DMS153 treated with DMSO at 0.1 percent for 48 hours (cell line): ENCODE results near the gene UBAP1L.
"Not testable (repeated sequence)": the region's sequence is repeated elsewhere in the genome, so short reads cannot be mapped to it uniquely, and the experiment has no call there.

Source experiments
- DNase-seq: peaks from one replicate; lab custom pipeline; 2025; ENCODE audit not compliant: unreplicated experiment; lab: John Stamatoyannopoulos, UW

The UBAP1L gene

DNA sequence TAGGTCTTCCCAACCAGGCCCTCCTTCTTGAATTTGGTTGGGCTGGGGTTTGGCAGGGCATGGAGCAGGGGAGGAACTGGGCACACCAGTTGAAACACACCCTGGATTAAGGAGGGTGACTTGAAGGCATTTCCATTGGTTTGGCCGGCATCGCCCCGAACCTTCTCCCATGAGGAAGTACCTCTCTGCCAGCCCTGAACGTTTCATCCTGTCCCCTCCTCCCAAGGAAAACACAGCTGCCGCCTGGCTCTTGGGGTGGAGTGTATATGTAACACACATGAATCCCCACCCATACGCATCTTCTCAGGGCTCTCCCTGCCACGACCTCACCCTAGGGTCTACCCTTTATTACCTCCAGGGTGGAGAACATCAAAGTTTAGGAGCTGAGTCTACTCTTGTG lies 14.6 kb downstream of the UBAP1L start:
- DNase-seq: no peak

GRCh38 chr15:65099801-65100200 lies 15.2 kb downstream of the UBAP1L start:
- DNase-seq: not testable (repeated sequence)

DNA sequence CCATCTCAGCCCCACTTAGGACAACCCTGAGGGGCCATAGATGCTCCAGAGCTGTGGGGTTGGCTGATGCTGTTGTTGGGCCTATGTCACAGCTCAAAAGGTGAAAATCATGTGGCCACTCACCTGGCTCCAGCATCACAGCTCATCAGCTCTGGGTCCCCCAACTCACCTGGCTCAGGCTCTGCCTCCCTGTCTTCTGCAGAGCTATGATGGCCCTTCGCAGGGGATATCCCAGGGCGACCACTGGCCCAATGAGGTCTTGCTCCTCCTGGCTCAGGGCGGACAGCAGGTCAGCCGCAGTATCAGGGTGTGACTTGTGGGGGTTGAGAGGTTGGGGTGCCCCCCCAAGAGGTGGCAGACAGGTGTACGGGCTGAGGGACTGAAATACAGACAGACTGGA lies 15.7 kb downstream of the UBAP1L start:
- DNase-seq: no peak

DNA sequence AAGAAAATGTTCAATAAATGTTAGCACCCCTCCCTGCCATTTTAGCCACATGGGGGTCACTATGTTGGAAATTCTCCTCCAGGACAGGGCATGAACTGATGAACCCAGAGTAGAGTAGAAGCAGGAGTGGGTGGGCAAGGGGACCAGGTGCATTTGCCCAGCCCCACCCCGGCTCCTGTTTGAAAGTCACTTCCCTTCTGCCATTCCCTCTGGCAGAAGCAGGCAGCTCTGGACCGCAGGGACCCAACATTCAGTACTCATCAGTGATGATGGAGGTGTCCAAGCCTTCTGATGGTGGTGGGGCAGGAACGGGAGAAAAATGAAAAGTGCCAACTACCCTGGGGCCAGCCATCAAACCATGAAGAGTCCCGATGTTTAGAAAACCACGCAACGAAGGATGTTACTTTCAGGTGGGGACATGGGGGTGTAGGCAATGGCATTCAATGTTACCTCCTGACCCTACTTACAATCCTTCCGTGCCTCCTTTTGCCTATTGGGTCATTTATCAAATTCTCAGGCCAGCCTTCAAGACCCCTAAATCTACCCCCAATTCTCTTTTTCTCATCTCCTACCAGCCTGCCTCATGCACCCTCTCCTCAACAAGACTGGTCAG lies 17.2 kb downstream of the UBAP1L start:
- DNase-seq: no peak

- no peak for DNase-seq
Measured at GRCh38 chr15:65096481-65097385, 18.3 kb downstream of the UBAP1L start.

- no peak for DNase-seq
Measured at GRCh38 chr15:65095747-65096104, 19.3 kb downstream of the UBAP1L start.

GRCh38 chr15:65095011-65095746 lies 19.8 kb downstream of the UBAP1L start:
- no peak for DNase-seq

- no peak for DNase-seq
Measured at GRCh38 chr15:65094294-65094995, 20.6 kb downstream of the UBAP1L start.

DNA sequence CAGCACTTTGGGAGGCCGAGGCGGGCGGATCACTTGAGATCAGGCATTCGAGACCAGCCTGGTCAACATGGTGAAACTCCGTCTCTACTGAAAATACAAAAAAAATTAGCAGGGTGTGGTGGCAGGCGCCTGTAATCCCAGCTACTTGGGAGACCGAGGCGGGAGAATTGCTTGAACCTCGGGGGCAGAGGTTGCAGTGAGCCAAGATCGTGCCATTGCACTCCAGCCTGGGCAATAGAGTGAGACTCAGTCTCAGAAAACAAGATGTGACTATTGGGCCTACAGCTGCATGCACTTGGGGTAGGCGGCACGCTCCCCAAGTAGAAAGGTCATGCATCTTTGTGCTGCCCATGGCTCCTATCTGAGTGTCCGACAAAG lies 21.2 kb downstream of the UBAP1L start:
- not testable (repeated sequence) for DNase-seq

DNA sequence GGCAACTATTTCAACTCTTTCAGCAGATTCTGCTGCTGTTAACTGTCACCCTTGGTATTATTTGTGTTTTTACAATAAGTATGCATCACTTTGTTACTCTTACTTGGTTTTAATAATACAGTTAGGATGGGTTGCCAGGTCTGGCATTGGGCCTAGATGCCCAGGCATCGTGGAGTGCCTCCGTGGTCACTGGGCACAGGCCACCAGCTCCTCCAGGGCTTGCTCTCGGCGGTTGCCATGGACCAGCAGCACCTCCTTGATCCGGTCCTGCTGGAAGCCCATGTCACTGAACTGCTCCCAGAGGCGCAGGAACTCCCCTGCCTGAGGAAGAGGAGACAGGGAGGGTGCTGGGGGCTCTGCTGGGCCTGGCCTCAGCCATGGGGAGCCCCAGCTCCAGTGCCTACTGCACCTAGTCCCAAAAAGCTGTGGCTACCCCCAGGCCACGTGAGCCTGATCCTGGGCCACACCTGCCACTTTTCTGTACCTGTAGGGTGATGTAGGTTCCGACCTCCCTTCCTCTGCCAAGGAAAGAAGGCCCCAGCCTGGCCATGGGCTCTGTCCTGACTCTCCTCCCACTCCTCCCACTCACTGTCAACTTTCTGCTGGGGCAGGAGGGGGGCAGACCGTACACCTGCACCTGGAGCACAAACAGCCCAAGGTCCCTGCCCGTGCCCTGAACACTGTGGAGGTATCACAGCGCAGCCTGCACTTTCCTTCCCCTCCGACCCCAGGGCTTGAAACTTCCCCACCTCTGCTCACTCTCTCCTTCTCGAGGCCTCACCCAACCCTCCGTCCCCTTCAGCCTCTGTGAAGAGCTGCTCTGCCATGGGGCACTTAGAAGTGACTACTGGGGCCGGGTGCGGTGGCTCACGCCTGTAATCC lies 21.8 kb downstream of the UBAP1L start:
- DNase-seq: no peak

DNA sequence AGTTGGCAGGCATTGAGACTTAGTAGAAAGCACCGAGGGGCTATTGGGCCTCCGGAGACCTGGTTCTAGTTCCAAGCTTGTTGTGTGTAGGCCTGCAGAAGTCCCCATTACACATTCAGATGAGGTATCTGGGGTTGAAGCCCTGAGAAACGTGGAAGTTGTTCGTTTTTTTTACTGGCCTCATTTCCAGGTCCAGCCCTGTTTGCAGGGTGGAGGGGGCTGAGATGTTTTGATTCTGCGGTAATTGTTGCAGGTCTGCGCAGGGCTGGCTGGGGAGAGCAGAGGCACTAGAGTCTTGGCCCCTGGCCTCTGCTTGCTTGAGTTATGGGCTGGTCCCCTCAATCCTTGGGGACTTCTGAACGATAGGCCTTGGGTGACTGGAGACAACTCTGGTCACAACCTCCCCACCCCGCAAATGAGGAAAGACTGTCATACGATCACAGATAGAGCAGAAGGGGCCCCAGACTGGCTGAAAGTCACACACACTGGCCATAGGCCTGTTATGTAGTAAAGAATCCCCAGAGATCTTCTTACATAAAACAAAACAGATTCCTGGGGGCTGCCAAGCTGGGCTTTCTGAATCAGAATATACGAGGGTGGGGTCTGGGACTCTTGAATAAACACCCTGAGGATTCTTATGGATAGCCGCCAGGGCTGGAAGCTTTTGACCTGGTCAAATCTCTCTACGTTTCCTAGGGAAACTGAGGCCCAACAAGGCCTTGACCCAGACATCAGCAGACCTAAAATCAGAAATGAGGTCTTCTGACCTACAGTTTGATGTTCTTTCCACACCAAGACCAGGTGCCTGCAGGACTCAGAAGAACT lies 22.8 kb downstream of the UBAP1L start:
- DNase-seq: no peak

DNA sequence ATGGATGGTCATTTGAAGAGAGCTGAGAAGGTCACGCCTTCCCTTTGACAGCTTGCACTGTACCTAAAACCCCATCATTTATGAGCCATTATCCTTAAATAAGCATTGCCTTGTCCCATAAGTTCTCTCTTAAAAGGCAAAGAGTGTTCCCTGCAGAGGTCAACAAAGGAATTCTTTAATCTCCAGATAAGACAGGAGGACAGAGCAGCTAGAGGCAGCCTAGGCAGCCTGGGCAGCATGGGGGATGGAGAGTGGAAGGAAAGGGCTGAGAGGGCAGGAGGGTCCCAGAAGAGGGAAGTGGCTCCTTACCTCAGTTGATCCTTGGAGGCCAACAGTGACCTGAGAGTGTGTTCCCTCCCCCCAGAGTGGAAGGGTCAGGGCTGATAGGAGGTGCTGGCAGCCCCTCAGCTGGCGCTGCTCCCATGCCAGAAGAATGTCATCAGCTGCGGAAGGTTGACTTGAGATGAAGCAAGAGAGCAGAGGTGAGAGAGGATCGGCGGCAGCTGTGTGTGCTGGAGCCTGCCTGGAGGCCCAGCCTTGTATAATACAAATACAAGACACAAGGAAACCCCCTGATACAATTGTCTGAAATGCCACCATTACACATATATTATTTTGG lies 25.7 kb downstream of the UBAP1L start:
- DNase-seq: no peak

GRCh38 chr15:65088643-65089021 lies 26.4 kb downstream of the UBAP1L start:
- DNase-seq: no peak

DNA sequence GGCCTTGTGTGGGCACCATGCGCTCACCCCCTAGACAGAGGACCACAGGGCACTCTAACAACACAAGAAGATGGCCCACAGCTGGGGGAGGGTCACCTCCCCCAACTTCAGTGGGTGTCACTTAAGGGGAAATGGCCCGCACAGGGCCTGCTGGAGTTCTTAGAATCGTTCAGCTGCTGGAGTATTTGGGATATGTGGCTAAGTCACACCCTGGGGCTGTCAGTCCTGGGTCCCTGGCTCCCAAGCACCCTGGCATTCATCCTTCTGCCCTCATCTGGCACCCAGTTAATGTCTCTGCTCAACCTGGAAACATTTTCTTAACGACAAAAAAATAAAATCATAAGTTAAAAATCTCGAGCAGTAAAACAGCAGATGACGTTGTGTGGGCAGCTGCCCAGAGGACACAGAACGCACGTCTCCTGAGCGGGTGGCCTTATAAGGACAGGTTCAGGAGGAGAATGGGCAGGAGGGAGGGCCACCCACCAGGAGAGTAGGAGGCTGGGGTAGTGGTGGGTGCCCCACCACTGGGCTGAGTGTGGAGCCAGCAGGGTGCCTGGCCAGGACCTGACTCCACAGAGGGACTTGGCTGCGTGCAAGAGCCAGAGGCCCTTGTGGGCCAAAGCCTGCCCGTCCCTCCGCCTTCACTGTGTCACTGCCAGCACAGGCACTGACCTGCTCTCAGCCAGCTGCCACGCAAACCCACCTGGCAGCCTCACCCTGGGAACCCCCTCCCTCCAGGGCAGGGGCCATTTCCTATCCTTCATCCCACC lies 26.9 kb downstream of the UBAP1L start:
- DNase-seq: no peak

GRCh38 chr15:65087411-65087810 lies 27.6 kb downstream of the UBAP1L start:
- no peak for DNase-seq

DNA sequence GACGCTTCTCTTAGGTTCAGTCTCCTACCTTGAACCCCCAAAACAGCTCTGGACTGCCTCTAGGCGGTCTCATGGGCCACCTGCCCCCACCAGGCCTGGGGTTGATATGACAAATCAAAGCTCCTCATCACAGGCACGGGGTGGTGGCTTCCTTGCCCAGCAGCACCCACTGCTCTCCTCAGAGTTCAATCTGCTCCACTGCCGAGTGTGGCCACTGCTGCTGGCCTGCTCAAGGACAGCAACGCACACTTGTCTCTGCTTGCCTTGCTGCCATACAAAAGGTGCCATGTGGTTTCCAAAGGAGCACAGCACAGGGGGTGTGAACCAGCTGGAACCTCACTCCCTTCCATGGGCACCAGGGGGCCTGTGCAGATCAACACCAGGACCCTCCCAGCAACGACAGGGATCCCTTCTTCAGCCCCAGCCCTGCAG lies 28.3 kb downstream of the UBAP1L start:
- DNase-seq: no peak

- no peak for DNase-seq
Measured at GRCh38 chr15:65085990-65086679, 28.9 kb downstream of the UBAP1L start.
